Muscle layer of duodenum (tissue), 2 donors: Measurements from ENCODE around the gene CCSER2.

Source experiments
- H3K27ac ChIP-seq: one replicate; pipeline ENCODE4 v1.7.0; 2013; ENCODE audit warnings: mild to moderate bottlenecking, low read length
- H3K27me3 ChIP-seq: one replicate; pipeline ENCODE4 v1.7.0; 2013; ENCODE audit warnings: low read depth, mild to moderate bottlenecking, control low read depth, low read length
- H3K36me3 ChIP-seq, 2 donors: one replicate each; pipeline ENCODE4 v1.7.0; 2013; ENCODE audit warnings: low read length in 2 of 2, control low read depth in 1 of 2, mild to moderate bottlenecking in 1 of 2; ENCODE audit not compliant: insufficient read depth in 2 of 2, control insufficient read depth in 1 of 2
- H3K4me1 ChIP-seq, 2 donors: one replicate each; pipeline ENCODE4 v1.7.0; 2013; ENCODE audit warnings: low read length in 2 of 2, mild to moderate bottlenecking in 2 of 2, control low read depth in 1 of 2, moderate library complexity in 1 of 2; ENCODE audit not compliant: insufficient read depth in 2 of 2, control insufficient read depth in 1 of 2
- H3K4me3 ChIP-seq, 2 donors: one replicate each; pipeline ENCODE4 v1.7.0; 2013; ENCODE audit warnings: low read length in 2 of 2, low read depth in 1 of 2, mild to moderate bottlenecking in 1 of 2
- H3K9me3 ChIP-seq, 2 donors: one replicate each; pipeline ENCODE4 v1.7.0; 2013; ENCODE audit warnings: low read length in 2 of 2, control low read depth in 1 of 2, mild to moderate bottlenecking in 1 of 2; ENCODE audit not compliant: control insufficient read depth in 1 of 2
- donor health status: healthy.

CCSER2 gene

DNA sequence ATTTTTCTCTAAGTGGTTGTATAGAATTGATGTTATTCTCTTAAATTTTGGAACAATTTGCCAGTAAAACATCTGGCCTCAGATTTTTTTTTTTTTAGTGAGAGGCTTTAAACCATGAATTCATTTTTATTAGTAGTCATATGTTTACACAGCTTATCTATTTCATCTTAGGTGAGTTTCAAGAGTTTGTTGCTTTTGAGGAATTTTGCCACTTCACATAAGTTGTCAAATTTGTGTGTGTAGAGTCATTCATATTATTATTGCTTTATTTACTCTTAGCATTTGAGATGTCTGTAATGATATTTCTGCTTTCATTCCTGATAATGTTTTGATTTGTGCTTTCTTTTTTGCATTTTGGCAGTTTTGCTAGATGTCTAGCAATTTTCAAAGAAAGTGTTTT lies 132.1 kb downstream of the CCSER2 start:
- peaks cover 6 to 13% of the 10 kb centered on the region in 2 donors for H3K36me3 ChIP-seq
- no peak overlapping the region for H3K27ac ChIP-seq
- H3K9me3 ChIP-seq = peaks cover 0 to 7% of the 10 kb centered on the region in 2 donors
- peaks cover 8 to 10% of the 10 kb centered on the region in 2 donors for H3K4me1 ChIP-seq
- H3K27me3 ChIP-seq = no peaks in the 10 kb centered on the region
- no peak overlapping the region for H3K4me3 ChIP-seq

DNA sequence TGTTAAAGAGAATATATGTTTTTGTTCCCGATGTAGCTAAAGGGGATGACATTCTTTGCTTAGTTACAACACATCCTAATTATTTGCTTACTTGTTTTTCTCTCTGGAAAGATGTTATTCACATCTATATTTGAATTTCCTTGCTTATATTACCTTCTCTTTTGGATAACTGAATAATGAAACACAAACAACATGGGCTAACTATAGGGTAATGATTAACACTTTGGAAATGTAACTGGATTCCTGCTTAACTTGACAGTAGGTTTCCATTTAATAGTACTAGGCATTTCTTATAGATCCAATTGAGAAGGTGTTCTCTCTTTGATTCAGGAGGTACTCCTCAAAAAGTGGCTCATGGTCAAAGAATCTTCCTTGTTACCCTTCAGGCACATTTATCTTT lies 141.1 kb downstream of the CCSER2 start:
- H3K36me3 ChIP-seq = peaks cover 0 to 5% of the 10 kb centered on the region in 2 donors

DNA sequence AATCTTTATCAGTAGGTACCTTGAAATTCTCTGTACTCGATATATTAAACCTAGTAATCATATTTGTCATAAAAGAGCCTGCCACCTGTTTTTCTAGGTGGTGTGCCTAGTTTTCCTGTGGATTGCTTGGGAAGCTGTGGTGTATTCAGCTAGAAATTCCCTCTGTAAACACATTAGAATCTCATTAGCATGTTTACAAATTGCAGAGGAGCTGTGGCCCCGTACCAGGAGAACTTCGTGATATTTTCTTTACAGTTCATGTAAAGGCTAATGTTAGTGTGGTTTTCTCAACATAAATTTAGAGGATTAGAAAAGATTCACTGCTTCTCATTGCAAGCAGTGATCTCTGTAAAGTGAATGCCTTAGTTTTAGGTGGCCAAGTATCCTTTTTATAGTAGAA lies 144.7 kb downstream of the CCSER2 start:
- H3K4me3 ChIP-seq = no peak overlapping the region
- no peaks in the 10 kb centered on the region for H3K4me1 ChIP-seq
- H3K36me3 ChIP-seq = peaks cover 4% of the 10 kb centered on the region in 2 donors
- H3K27me3 ChIP-seq = no peaks in the 10 kb centered on the region
- no peak overlapping the region for H3K27ac ChIP-seq
- no peaks in the 10 kb centered on the region for H3K9me3 ChIP-seq

More for the DNA sequence above, 141.1 kb downstream of the CCSER2 start:
- no peaks in the 10 kb centered on the region for H3K27me3 ChIP-seq
- no peaks in the 10 kb centered on the region for H3K4me1 ChIP-seq
- H3K9me3 ChIP-seq = no peaks in the 10 kb centered on the region
- no peak overlapping the region for H3K4me3 ChIP-seq
- no peak overlapping the region for H3K27ac ChIP-seq

DNA sequence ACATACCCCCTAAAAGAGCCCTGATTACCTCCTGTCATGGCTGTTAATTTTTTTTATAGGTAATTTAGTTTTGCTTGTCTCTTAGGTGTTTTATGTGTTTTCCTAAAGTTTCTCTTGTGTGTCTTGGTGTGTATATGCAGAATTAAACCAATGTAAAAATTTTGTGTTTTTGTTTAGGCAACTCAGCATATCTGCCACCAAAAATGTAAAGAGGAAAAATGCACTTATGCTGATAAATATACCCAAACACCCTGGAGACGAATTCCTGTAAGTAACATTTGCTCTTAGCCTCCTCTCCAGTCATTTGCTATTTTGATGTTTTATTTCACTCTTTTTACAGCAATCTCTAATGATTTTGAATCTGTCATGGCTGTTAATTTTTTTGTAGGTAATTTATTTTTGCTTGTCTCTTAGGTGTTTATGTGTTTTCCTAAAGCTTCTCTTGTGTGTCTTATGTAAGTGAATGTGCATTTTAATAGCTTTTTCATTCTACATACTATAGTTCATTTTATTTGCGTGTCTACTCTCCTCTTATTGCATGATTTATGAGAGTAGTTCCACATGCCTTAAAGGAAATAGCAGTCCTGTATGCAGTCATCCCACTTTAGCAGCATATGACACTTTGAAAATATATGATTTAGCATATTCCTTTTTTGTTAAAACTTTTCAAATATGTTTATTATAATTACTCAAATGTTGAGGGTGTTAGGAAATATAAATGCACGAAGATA lies 149.2 kb downstream of the CCSER2 start:
- Histone ChIP-seq H3K4me1 (no peaks in the 10 kb centered on the region), H3K4me3 (no peak overlapping the region), H3K36me3 (peaks cover 4% of the 10 kb centered on the region in 2 donors), H3K27ac (no peak overlapping the region), H3K9me3 (no peaks in the 10 kb centered on the region), H3K27me3 (no peaks in the 10 kb centered on the region)

DNA sequence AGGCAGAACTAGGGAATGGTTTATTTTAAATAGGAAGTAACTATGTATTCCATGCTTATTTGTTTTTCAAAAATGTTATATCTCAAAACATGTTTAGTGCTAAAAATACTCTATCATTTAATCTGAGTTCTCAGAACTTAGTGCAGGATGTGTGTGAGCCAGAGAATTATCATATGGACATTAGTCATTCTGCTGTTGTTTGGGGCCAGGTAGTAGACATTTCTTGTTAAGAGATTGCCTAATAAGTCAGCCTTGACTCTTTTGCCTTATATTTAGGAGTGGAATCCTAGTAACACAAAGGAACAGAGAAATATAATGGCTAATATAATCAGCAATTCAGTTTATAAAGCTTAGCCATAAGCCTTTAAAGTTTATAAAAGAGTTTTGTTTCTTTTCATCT lies 149.8 kb downstream of the CCSER2 start:
- Histone ChIP-seq H3K9me3 (no peaks in the 10 kb centered on the region), H3K4me3 (no peak overlapping the region), H3K36me3 (peaks cover 4% of the 10 kb centered on the region in 2 donors), H3K4me1 (no peaks in the 10 kb centered on the region), H3K27me3 (no peaks in the 10 kb centered on the region), H3K27ac (no peak overlapping the region)

DNA sequence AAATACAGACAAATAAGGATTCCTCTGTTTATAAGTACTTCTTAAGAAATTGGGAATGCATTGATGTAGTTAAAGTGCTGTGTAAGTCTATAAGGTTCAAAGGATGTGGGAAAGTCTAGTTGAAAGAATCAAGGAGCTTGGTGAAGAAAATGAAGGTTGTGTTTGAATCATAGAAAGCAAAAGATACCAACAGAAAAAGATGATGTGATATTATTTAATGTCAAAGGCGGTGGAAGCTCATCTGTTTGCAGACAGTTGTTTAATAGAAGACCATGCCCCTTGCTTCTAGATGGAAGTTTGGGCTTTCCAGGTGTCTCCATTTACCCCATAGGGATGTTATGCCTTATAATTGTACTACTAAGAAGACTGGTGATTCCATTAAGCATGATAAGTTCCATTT lies 150.3 kb downstream of the CCSER2 start:
- Histone ChIP-seq H3K4me1 (no peaks in the 10 kb centered on the region), H3K27me3 (no peaks in the 10 kb centered on the region), H3K27ac (no peak overlapping the region), H3K36me3 (peaks cover 4% of the 10 kb centered on the region in 2 donors), H3K4me3 (no peak overlapping the region), H3K9me3 (no peaks in the 10 kb centered on the region)

DNA sequence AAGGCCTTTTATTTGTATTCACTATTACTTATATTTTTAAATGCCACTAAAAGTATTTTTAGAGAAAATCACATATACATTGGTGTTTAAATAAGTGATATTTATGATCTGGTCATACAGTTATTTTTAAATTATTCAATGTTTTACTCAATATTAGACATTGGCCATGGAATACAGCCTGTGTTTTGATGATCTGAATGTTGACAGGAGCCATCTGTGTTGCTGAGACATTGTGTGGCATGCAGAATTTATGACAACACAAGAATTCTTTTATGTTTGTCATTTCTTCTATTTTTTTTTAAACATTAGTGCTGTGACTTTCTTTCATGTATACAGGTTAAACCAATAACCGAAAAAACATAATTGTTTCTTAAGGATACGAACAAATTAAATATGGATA lies 156.2 kb downstream of the CCSER2 start:
- Histone ChIP-seq H3K9me3 (no peaks in the 10 kb centered on the region), H3K27ac (no peak overlapping the region), H3K36me3 (no peaks in the 10 kb centered on the region), H3K4me1 (no peaks in the 10 kb centered on the region), H3K27me3 (no peaks in the 10 kb centered on the region), H3K4me3 (no peak overlapping the region)

DNA sequence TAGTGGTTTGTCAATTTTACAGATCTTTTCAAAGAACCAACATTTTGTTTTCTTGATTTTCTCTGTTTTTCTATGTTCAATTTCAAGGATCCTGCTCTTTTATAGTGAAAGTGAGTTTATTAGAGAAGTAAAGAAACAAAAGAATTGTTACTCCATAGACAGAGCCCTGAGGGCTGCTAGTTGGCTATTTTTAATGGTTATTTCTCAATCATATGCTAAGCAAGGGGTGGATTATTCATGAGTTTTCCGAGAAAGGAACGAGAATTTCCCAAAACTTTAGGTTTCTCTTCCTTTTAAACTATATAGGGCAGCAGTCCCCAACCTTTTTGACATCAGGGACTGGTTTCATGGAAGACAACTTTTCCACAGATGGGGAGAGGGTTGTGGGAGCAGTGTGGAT lies 165.0 kb downstream of the CCSER2 start:
- H3K27me3 ChIP-seq = no peaks in the 10 kb centered on the region
- H3K4me3 ChIP-seq = no peak overlapping the region
- H3K27ac ChIP-seq = no peak overlapping the region
- peaks cover 0 to 5% of the 10 kb centered on the region in 2 donors for H3K36me3 ChIP-seq
- no peaks in the 10 kb centered on the region for H3K9me3 ChIP-seq
- peaks cover 0 to 5% of the 10 kb centered on the region in 2 donors for H3K4me1 ChIP-seq

DNA sequence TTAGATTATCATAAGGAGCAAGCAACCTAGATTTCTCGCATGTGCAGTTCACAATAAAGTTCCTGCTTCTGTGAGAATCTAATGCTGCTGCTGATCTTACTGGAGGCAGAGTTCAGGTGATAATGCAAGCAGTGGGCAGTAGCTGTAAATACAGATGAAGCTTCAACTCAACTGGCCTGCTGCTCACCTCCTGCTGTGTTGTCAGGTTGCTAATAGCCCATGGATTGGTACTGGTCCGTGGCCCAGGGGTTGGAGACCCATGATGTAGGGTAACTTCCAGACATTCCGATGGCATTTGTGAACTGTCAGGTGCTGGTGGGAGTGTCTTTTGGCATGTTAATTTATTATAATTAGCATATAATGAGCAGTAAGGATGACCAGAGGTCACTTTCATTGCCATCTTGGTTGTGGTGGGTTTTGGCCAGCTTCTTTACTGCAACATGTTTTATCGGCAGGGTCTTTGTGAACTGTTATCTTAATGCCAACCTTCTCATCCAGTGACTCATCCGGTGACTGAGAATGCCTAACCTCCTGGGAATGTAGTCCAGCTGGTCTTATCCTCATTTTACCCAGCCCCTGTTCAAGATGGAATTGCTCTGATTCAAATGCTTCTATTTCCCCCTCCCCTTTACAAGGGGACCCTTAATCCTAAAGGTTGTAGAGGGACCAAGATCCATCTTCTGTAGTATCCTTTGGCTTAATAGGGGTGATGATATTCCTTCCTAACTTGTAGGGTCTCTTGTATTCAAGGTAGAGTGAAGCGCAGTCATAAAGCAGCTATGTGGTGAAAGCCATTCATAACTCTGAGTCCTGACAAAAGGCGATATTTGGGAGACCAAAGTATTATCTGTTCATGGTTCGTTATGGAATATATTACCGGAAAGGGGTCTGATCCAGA lies 165.8 kb downstream of the CCSER2 start:
- H3K9me3 ChIP-seq = no peaks in the 10 kb centered on the region
- peaks cover 0 to 5% of the 10 kb centered on the region in 2 donors for H3K4me1 ChIP-seq
- H3K27me3 ChIP-seq = no peaks in the 10 kb centered on the region
- H3K36me3 ChIP-seq = peaks cover 0 to 5% of the 10 kb centered on the region in 2 donors
- no peak overlapping the region for H3K27ac ChIP-seq
- H3K4me3 ChIP-seq = no peak overlapping the region

DNA sequence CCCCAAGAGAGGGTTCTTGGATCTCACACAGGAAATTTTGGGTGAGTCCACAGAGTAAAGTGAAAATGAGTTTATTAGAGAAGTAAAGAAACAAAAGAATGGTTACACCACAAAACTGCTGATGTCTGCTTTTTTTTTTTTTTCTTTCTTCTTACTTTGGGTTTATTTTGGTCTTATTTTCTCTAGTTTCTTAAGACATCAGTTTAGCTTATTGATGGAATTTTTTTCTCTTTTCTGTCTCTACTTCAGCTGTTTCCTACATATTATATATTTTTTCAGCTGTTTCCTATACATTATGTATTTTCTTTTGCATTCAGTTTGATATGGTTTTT lies 166.4 kb downstream of the CCSER2 start:
- no peaks in the 10 kb centered on the region for H3K9me3 ChIP-seq
- H3K4me3 ChIP-seq = no peak overlapping the region
- no peak overlapping the region for H3K27ac ChIP-seq
- peaks cover 0 to 5% of the 10 kb centered on the region in 2 donors for H3K36me3 ChIP-seq
- peaks cover 0 to 7% of the 10 kb centered on the region in 2 donors for H3K4me1 ChIP-seq
- H3K27me3 ChIP-seq = no peaks in the 10 kb centered on the region

DNA sequence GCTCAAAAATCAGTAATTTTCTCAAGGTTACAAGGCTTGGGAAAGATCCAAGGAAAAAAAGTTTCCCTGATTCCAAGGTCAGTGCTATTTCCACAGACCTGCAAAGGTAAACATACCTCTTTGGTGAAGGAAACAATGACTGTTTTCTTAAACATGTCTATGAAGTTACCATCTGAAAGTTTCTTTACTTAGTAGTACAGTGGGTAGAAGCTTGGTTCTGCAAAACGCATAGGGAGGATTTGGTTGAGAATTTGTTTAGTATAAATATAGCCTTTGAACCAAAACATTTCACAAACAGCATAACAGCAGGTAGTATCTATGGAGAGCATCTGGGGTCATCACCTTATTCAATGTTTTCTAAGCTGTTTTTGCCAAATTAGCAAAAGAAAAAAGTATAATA lies 169.6 kb downstream of the CCSER2 start:
- Histone ChIP-seq H3K4me3 (no peak overlapping the region), H3K9me3 (no peaks in the 10 kb centered on the region), H3K27ac (no peak overlapping the region), H3K36me3 (no peaks in the 10 kb centered on the region), H3K27me3 (no peaks in the 10 kb centered on the region), H3K4me1 (peaks cover 0 to 12% of the 10 kb centered on the region in 2 donors)
